Mucosa of rectum (tissue), 2 donors: ENCODE measurements around the gene MAGI1.
"Not testable (repeated sequence)": the region's sequence is repeated elsewhere in the genome, so short reads cannot be mapped to it uniquely, and the experiment has no call there.

Experiments used
- H3K27ac ChIP-seq, 2 donors: one replicate each; pipeline ENCODE4 v1.7.0; 2013; ENCODE audit warnings: inconsistent platforms in 2 of 2, low read depth in 2 of 2, low read length in 2 of 2
- H3K27me3 ChIP-seq, 2 donors: one replicate each; pipeline ENCODE4 v1.7.0; 2013; ENCODE audit warnings: low read length in 2 of 2; ENCODE audit not compliant: control insufficient read depth in 2 of 2, insufficient read depth in 2 of 2
- H3K36me3 ChIP-seq, 2 donors: one replicate each; pipeline ENCODE4 v1.7.0; 2013; ENCODE audit warnings: low read length in 2 of 2; ENCODE audit not compliant: control insufficient read depth in 2 of 2, insufficient read depth in 2 of 2
- H3K4me1 ChIP-seq, 2 donors: one replicate each; pipeline ENCODE4 v1.7.0; 2013; ENCODE audit warnings: low read length in 2 of 2, mild to moderate bottlenecking in 1 of 2; ENCODE audit not compliant: control insufficient read depth in 2 of 2, insufficient read depth in 2 of 2
- H3K4me3 ChIP-seq, 2 donors: one replicate each; pipeline ENCODE4 v1.7.0; 2013; ENCODE audit warnings: low read length in 2 of 2
- H3K9ac ChIP-seq, 2 donors: one replicate each; pipeline ENCODE4 v1.7.0; 2013; ENCODE audit warnings: low read length in 2 of 2, low read depth in 1 of 2, mild to moderate bottlenecking in 1 of 2
- H3K9me3 ChIP-seq, 2 donors: one replicate each; pipeline ENCODE4 v1.7.0; 2013; ENCODE audit warnings: low read length in 2 of 2; ENCODE audit not compliant: control insufficient read depth in 2 of 2
- donor health status: healthy.
- donor health status: Normal muscosa, but diverticular disease.

Gene MAGI1

DNA sequence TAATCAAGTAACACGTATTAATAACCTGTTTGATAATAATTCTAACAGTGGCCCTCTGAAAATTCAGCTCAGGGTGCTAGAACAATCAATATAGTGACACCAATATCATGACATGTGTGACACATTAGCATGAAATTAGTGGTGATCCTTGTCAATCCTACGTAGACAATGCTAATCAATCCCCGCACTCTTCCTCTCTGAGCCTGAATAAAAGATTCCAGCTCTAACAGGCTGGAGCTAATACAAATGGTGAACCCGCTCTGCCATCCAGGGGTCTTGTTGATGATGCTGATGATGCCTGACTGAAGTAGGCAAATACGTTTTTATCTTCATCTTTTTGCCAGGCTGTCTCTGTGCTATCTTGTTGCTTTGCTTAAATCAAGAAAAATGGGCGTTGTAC lies 462.5 kb downstream of the MAGI1 start:
- Histone ChIP-seq H3K4me1 (no peaks in the 10 kb centered on the region), H3K27me3 (no peaks in the 10 kb centered on the region), H3K27ac (no peak overlapping the region), H3K36me3 (no peaks in the 10 kb centered on the region), H3K9ac (no peak overlapping the region), H3K9me3 (no peaks in the 10 kb centered on the region), H3K4me3 (no peak overlapping the region)

DNA sequence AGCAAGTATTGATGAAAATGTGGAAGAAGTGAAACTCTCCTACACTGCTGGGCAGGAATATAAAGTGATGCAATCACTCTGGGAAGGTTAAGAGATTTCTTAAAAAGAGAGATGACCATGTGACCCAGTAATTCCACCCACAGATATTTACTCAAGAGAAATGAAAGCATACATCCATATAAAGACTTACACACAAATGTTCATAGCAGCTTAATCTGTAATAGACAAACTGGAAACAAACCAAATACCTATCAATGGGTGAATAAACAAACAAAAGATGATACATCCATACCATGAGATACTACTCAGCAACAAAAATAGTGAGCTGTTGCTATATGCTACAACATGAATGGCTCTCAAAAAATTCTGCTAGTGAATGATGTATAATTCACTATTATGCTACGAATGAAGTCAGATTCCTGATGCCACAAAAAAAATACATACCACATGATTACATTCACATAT lies 463.3 kb downstream of the MAGI1 start:
- H3K36me3 ChIP-seq: no peaks in the 10 kb centered on the region
- H3K4me1 ChIP-seq: no peaks in the 10 kb centered on the region
- no peaks in the 10 kb centered on the region for H3K27me3 ChIP-seq
- H3K9me3 ChIP-seq: no peaks in the 10 kb centered on the region
- H3K27ac ChIP-seq: no peak overlapping the region
- H3K4me3 ChIP-seq: no peak overlapping the region
- no peak overlapping the region for H3K9ac ChIP-seq

GRCh38 chr3:65573548-65574116 lies 465.1 kb downstream of the MAGI1 start:
- H3K4me1 ChIP-seq: no peaks in the 10 kb centered on the region
- no peaks in the 10 kb centered on the region for H3K9me3 ChIP-seq
- no peaks in the 10 kb centered on the region for H3K36me3 ChIP-seq
- H3K27ac ChIP-seq: no peak overlapping the region
- no peak overlapping the region for H3K9ac ChIP-seq
- no peak overlapping the region for H3K4me3 ChIP-seq
- H3K27me3 ChIP-seq: no peaks in the 10 kb centered on the region

DNA sequence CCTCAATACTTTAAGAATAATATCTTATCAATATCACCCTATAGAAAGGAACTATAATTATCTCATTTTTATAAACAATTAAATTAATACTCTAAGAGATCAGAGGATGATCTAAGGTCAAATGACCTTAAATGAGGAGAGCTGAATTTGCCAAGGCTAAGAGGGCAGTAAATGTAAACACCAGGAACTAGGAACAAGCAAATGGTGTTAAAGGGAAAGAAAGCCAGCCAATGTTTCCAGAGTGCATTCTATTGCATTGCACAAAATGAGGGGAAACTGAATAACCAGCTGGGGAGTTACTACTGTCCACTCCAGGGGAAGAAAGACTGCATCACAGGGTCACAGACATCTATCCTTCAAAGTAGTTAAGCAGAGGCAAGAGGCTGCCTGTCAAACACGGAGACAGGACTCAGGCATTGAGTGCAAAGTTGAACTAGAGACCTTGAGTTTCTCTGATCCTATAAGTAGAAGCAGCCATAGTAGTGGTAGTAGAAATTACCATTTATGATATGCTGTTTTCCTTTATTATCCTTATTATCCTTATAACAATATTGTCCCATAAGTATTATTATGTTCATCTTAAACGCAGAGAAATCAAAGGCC lies 466.4 kb downstream of the MAGI1 start:
- Histone ChIP-seq H3K9ac (no peak overlapping the region), H3K4me3 (no peak overlapping the region), H3K9me3 (no peaks in the 10 kb centered on the region), H3K4me1 (no peaks in the 10 kb centered on the region), H3K36me3 (no peaks in the 10 kb centered on the region), H3K27me3 (no peaks in the 10 kb centered on the region), H3K27ac (no peak overlapping the region)

- Histone ChIP-seq H3K4me1 (no peaks in the 10 kb centered on the region), H3K27ac (no peak overlapping the region), H3K9me3 (no peaks in the 10 kb centered on the region), H3K36me3 (no peaks in the 10 kb centered on the region), H3K27me3 (no peaks in the 10 kb centered on the region), H3K4me3 (no peak overlapping the region), H3K9ac (no peak overlapping the region)
Measured at GRCh38 chr3:65569845-65570405, 468.8 kb downstream of the MAGI1 start.

DNA sequence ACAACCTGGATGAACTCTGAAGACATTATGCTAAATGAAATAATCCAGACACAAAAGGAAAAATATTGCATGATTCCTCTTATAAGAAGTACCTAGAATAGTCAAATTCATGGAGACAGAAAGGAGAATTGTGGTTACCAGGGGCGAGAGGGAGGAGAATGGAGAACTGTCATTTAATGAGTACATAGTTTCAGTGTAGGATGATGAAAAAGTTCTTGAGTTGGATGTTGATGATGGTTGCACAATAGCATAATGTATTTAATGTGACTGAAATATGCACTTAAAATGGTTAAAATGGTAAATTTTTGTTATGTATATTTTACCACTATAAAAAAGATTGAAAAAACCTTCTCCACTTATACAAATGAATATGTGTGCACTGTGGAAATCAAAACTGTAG lies 469.6 kb downstream of the MAGI1 start:
- Histone ChIP-seq H3K4me1 (no peaks in the 10 kb centered on the region), H3K4me3 (no peak overlapping the region), H3K36me3 (no peaks in the 10 kb centered on the region), H3K9me3 (no peaks in the 10 kb centered on the region), H3K9ac (no peak overlapping the region), H3K27me3 (no peaks in the 10 kb centered on the region), H3K27ac (no peak overlapping the region)

DNA sequence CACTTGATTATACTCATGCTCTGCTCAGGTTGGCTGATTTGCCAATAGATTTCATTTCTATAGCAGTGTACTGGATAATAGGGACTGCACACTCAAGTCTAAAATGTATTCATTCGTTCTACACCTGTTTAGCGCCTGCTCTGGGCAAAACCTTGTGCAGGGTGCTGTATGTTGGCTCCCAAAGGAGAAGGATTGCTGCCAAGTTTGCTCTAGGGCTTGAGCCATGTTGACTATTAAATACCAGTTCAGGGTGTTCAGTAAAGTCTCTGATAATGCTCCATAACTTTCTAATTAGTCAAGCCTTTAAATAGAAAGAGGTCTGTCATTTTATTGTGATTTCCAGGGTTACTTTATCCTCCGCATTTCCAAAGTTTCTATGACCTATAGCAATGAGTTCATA lies 470.2 kb downstream of the MAGI1 start:
- no peaks in the 10 kb centered on the region for H3K27me3 ChIP-seq
- H3K9ac ChIP-seq: no peak overlapping the region

GRCh38 chr3:65565744-65566143 lies 473.0 kb downstream of the MAGI1 start:
- not testable (repeated sequence) for H3K36me3 ChIP-seq, H3K9me3 ChIP-seq, H3K9ac ChIP-seq, H3K27ac ChIP-seq, H3K4me1 ChIP-seq, H3K27me3 ChIP-seq, H3K4me3 ChIP-seq

More for the DNA sequence above, 470.2 kb downstream of the MAGI1 start:
- Histone ChIP-seq H3K36me3 (no peaks in the 10 kb centered on the region), H3K27ac (no peak overlapping the region), H3K4me1 (no peaks in the 10 kb centered on the region), H3K9me3 (no peaks in the 10 kb centered on the region), H3K4me3 (no peak overlapping the region)

DNA sequence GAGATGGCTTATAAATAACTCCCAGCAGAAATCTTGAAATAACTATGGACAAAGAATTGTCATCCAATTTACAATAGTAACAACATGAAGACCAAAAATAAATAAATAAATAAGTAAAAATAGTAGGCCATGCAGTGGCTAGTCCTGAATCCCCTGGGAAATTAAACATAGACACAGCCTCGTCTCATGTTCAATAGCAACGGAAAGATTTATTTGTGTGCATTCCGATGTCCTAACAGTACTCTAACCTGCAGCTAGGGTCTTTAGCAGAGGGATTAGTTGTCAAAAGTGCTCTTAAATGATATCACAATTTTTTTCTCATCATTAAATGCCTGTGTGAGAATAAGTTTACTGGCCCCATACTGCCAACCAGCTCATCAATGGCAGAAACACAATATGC lies 474.2 kb downstream of the MAGI1 start:
- Histone ChIP-seq H3K27ac (no peak overlapping the region), H3K27me3 (no peaks in the 10 kb centered on the region), H3K9me3 (no peaks in the 10 kb centered on the region), H3K4me3 (no peak overlapping the region), H3K36me3 (no peaks in the 10 kb centered on the region), H3K4me1 (peaks cover 0 to 2% of the 10 kb centered on the region in 2 donors), H3K9ac (no peak overlapping the region)

GRCh38 chr3:65563861-65564260 lies 474.9 kb downstream of the MAGI1 start:
- Histone ChIP-seq H3K9ac (no peak overlapping the region), H3K4me1 (peaks cover 0 to 2% of the 10 kb centered on the region in 2 donors), H3K36me3 (no peaks in the 10 kb centered on the region), H3K4me3 (no peak overlapping the region), H3K27me3 (no peaks in the 10 kb centered on the region), H3K27ac (no peak overlapping the region), H3K9me3 (no peaks in the 10 kb centered on the region)
